Panc1 (cell line): ENCODE measurements around the gene ASH1L. TPM values are rescaled to one million over a fixed set of nuclear protein-coding genes. Genes with fewer than 3 reads are reported as not detected.

Experiments
- ATAC-seq: fragments of 200-7000 bp; cut with Tn5 transposase; 2 replicates; pipeline ENCODE4 v1.9.1; 2020; ENCODE audit warnings: mild to moderate bottlenecking, moderate library complexity
- BruUV-seq: library from RNA; stranded (reverse); fragments of 400-500 nt; replicated peaks from 2 replicates; lab custom pipeline; 2021; lab: Mats Ljungman, UMichigan
- CTCF ChIA-PET: fragments of 300-600 bp; sonication (Branson Sonifier 250); formaldehyde crosslinking; loops from one replicate; lab custom pipeline; 2022; ENCODE audit warnings: antibody characterized with exemption; lab: Charles Lee
- POLR2A ChIA-PET: fragments of 300-600 bp; sonication (Branson Sonifier 250); formaldehyde crosslinking; loops from one replicate; lab custom pipeline; 2022; ENCODE audit warnings: antibody characterized with exemption; lab: Charles Lee
- DNase-seq: peaks from one replicate; pipeline ENCODE4 v3.0.0-alpha.2; 2010; ENCODE audit warnings: low read depth, low spot score
- H3K27ac ChIP-seq: 2 replicates; pipeline ENCODE4 v1.5.1; 2011; ENCODE audit warnings: mild to moderate bottlenecking, low read length, inconsistent platforms
- H3K27me3 ChIP-seq: fragments of 200-500 bp; sonication (Bioruptor generic); 2 replicates; pipeline ENCODE4 v1.6.0; 2014; ENCODE audit warnings: low read length, inconsistent platforms; ENCODE audit not compliant: control insufficient read depth, insufficient read depth
- H3K36me3 ChIP-seq: fragments of 200-500 bp; sonication (Bioruptor generic); 2 replicates; pipeline ENCODE4 v1.5.1; 2014; ENCODE audit warnings: inconsistent platforms, mild to moderate bottlenecking, low read length, moderate library complexity; ENCODE audit not compliant: control insufficient read depth, insufficient read depth
- H3K4me1 ChIP-seq: 2 replicates; pipeline ENCODE4 v1.5.1; 2011; ENCODE audit warnings: inconsistent platforms, mild to moderate bottlenecking, low read length, moderate library complexity; ENCODE audit not compliant: control insufficient read depth, insufficient read depth
- H3K4me3 ChIP-seq, 2 experiments: 2 replicates each; pipeline ENCODE4 v1.5.1; 2011 to 2012; ENCODE audit warnings: low read depth in 2 of 2, low read length in 2 of 2, mild to moderate bottlenecking in 2 of 2, inconsistent platforms in 1 of 2, moderate library complexity in 1 of 2
- H3K9me3 ChIP-seq: fragments of 200-500 bp; sonication (Bioruptor generic); 2 replicates; pipeline ENCODE4 v1.5.1; 2014; ENCODE audit warnings: low read depth, mild to moderate bottlenecking, inconsistent platforms, low read length, moderate library complexity; ENCODE audit not compliant: control insufficient read depth, insufficient read depth
- CTCF ChIP-seq: fragments of 450-650 bp; IDR thresholded peaks from 2 replicates; pipeline ENCODE4 v1.5.1; 2017; ENCODE audit warnings: mild to moderate bottlenecking
- POLR2AphosphoS5 ChIP-seq: IDR thresholded peaks from 2 replicates; pipeline ENCODE4 v1.6.1; 2012; ENCODE audit warnings: mild to moderate bottlenecking, low read depth, low read length, moderate library complexity
- REST ChIP-seq, 2 experiments: IDR thresholded peaks; 2 replicates each; pipeline ENCODE4 v1.6.1; 2011 to 2012; ENCODE audit warnings: low read depth in 2 of 2, control low read depth in 1 of 2, low read length in 1 of 2, mild to moderate bottlenecking in 1 of 2, moderate library complexity in 1 of 2; ENCODE audit not compliant: insufficient read depth in 1 of 2
- SIN3A ChIP-seq: IDR thresholded peaks from 2 replicates; pipeline ENCODE4 v1.6.1; 2012; ENCODE audit warnings: low read depth, mild to moderate bottlenecking, low read length, moderate library complexity, borderline replicate concordance; ENCODE audit not compliant: insufficient read depth
- TCF7L2 ChIP-seq: IDR thresholded peaks from 2 replicates; pipeline ENCODE4 v1.6.1; 2011; ENCODE audit warnings: mild to moderate bottlenecking, low read depth, low read length, inconsistent platforms
- in situ Hi-C: cut with HindIII; loops from 2 replicates; pipeline ENCODE4 v1.10.0; 2016; ENCODE audit warnings: low sequenced_read_pairs, low pct_unique_long_range_greater_than_20kb
- intact Hi-C: fragments of 100-400 bp; cut with micrococcal nuclease; formaldehyde crosslinking; loops from one replicate; pipeline ENCODE4 v1.10.0; 2022; ENCODE audit not compliant: unreplicated experiment
- total RNA-seq: library from RNA; stranded (reverse); gene quantifications from one replicate; pipeline ENCODE4 v1.2.1, GENCODE V29; 2021; ENCODE audit not compliant: unreplicated experiment

Gene ASH1L
- total RNA-seq, 1 experiment from 2014 or later, result 40.9 TPM

- ChIA-PET POLR2A (interaction anchor here (0.6 kb wide), 1 partner anchor 32 kb away, joined by 3 read pairs; no protein-coding TSS in a partner anchor), CTCF (interaction anchor here (1.0 kb wide), 1 partner anchor 16 kb away, joined by 10 read pairs; no protein-coding TSS in a partner anchor)
- ATAC-seq, result no peak
- Histone ChIP-seq H3K27ac (no peak overlapping the region), H3K27me3 (no peaks in the 10 kb centered on the region), H3K36me3 (no peaks in the 10 kb centered on the region), H3K4me1 (no peaks in the 10 kb centered on the region), H3K4me3 (no peak overlapping the region), H3K9me3 (no peaks in the 10 kb centered on the region)
- in situ Hi-C loops (no loop called here), intact Hi-C loops (no loop called here)
- DNase-seq, result no peak
- TF ChIP-seq SIN3A (no peak), REST (IDR thresholded peaks at IDR 0.05; ENCODE audit: insufficient read depth in 1 of 2, low read depth in 2 of 2, low read length in 1 of 2) (no peak), TCF7L2 (no peak), CTCF (no peak), POLR2AphosphoS5 (no peak)
- BruUV-seq, result TSS peak; percentile 52
Observed at GRCh38 chr1:155529109-155529508, 33.5 kb downstream of the ASH1L start.

- H3K36me3 ChIP-seq, result no peaks in the 10 kb centered on the region
- no peak for ATAC-seq
- no TSS peak for BruUV-seq
- H3K27me3 ChIP-seq, result no peaks in the 10 kb centered on the region
- CTCF ChIA-PET, result interaction anchor here (0.6 kb wide), 1 partner anchor 548 kb away, joined by 4 read pairs; no protein-coding TSS in a partner anchor
- intact Hi-C loops (no loop called here), in situ Hi-C loops (no loop called here)
- no peak for DNase-seq
- no peaks in the 10 kb centered on the region for H3K4me1 ChIP-seq
- TF ChIP-seq CTCF (no peak), REST (IDR thresholded peaks at IDR 0.05; ENCODE audit: insufficient read depth in 1 of 2, low read depth in 2 of 2, low read length in 1 of 2) (no peak), POLR2AphosphoS5 (no peak), SIN3A (no peak), TCF7L2 (no peak)
- H3K4me3 ChIP-seq, result no peak overlapping the region
- H3K27ac ChIP-seq, result no peak overlapping the region
- POLR2A ChIA-PET, result no interaction called here
- no peaks in the 10 kb centered on the region for H3K9me3 ChIP-seq
Observed at GRCh38 chr1:155527677-155528076, 34.9 kb downstream of the ASH1L start.
